Neural crest cell (in vitro differentiated cells): ENCODE data around the gene STAB2. TPM values are rescaled to one million over a fixed set of nuclear protein-coding genes. Genes with fewer than 3 reads are reported as not detected.

Source experiments
- DNase-seq: peaks from one replicate; pipeline ENCODE4 v3.0.0; 2021; ENCODE audit warnings: low read depth, mixed read lengths, low spot score
- H3K27ac Mint-ChIP-seq: one replicate; pipeline ENCODE4 v1.8.0; 2021; ENCODE audit warnings: mild to moderate bottlenecking, mixed read lengths; ENCODE audit not compliant: unreplicated experiment
- H3K27me3 Mint-ChIP-seq: 2 replicates; pipeline ENCODE4 v1.8.0; 2021; ENCODE audit warnings: low read depth, mild to moderate bottlenecking, mixed read lengths
- H3K36me3 Mint-ChIP-seq: 2 replicates; pipeline ENCODE4 v1.8.0; 2021; ENCODE audit warnings: low read depth, mild to moderate bottlenecking, mixed read lengths
- H3K4me1 Mint-ChIP-seq: 2 replicates; pipeline ENCODE4 v1.8.0; 2021; ENCODE audit warnings: mixed read lengths
- H3K4me3 Mint-ChIP-seq: one replicate; pipeline ENCODE4 v1.8.0; 2021; ENCODE audit warnings: mild to moderate bottlenecking, mixed read lengths
- H3K9me3 Mint-ChIP-seq: 2 replicates; pipeline ENCODE4 v1.8.0; 2021; ENCODE audit warnings: mixed read lengths
- CTCF ChIP-seq: fragments of 200-600 bp; sonication (generic); conservative IDR thresholded peaks from 2 replicates; pipeline ENCODE4 v1.5.0; 2021; ENCODE audit warnings: antibody characterized with exemption, mild to moderate bottlenecking
- total RNA-seq: library from RNA; stranded (reverse); gene quantifications from 2 replicates; pipeline ENCODE4 v1.2.1, GENCODE V29; 2021

The STAB2 gene
- total RNA-seq, 1 donor from 2014 or later = not detected

- Mint-ChIP-seq H3K4me1 (no peaks in the 10 kb centered on the region), H3K27ac (no peak overlapping the region), H3K36me3 (no peaks in the 10 kb centered on the region), H3K27me3 (no peaks in the 10 kb centered on the region), H3K4me3 (no peak overlapping the region), H3K9me3 (peaks cover 3% of the 10 kb centered on the region)
- no peak for DNase-seq
- TF ChIP-seq CTCF = no peak
Measured at GRCh38 chr12:103637429-103637828, 50.4 kb downstream of the STAB2 start.

- H3K27me3 Mint-ChIP-seq = no peaks in the 10 kb centered on the region
- H3K27ac Mint-ChIP-seq = no peak overlapping the region
- H3K36me3 Mint-ChIP-seq = no peaks in the 10 kb centered on the region
- peaks cover 3% of the 10 kb centered on the region for H3K9me3 Mint-ChIP-seq
- no peak for DNase-seq
- TF ChIP-seq CTCF = no peak
- no peaks in the 10 kb centered on the region for H3K4me1 Mint-ChIP-seq
- H3K4me3 Mint-ChIP-seq = no peak overlapping the region
Measured at GRCh38 chr12:103639983-103640382, 52.9 kb downstream of the STAB2 start.

- H3K36me3 Mint-ChIP-seq = no peaks in the 10 kb centered on the region
- no peak overlapping the region for H3K4me3 Mint-ChIP-seq
- peaks cover 3% of the 10 kb centered on the region for H3K9me3 Mint-ChIP-seq
- no peaks in the 10 kb centered on the region for H3K4me1 Mint-ChIP-seq
- no peak for DNase-seq
- H3K27me3 Mint-ChIP-seq = no peaks in the 10 kb centered on the region
- TF ChIP-seq CTCF = no peak
- H3K27ac Mint-ChIP-seq = no peak overlapping the region
Measured at GRCh38 chr12:103640410-103640809, 53.3 kb downstream of the STAB2 start.

- no peak for TF ChIP-seq CTCF
- Mint-ChIP-seq H3K36me3 (no peaks in the 10 kb centered on the region), H3K27ac (no peak overlapping the region), H3K4me1 (no peaks in the 10 kb centered on the region), H3K27me3 (no peaks in the 10 kb centered on the region), H3K9me3 (peaks cover 3% of the 10 kb centered on the region), H3K4me3 (no peak overlapping the region)
- no peak for DNase-seq
Measured at GRCh38 chr12:103640831-103641230, 53.8 kb downstream of the STAB2 start.

GRCh38 chr12:103642240-103642864, 55.3 kb downstream of the STAB2 start:
- TF ChIP-seq CTCF = no peak
- Mint-ChIP-seq H3K4me3 (no peak overlapping the region), H3K36me3 (no peaks in the 10 kb centered on the region), H3K9me3 (peaks cover 3% of the 10 kb centered on the region), H3K27me3 (no peaks in the 10 kb centered on the region), H3K4me1 (peaks cover 4% of the 10 kb centered on the region), H3K27ac (no peak overlapping the region)
- DNase-seq = no peak
